Vagina (tissue), 1 donor: ENCODE data around the gene CSRNP3. TPM values are rescaled to one million over a fixed set of nuclear protein-coding genes. Genes with fewer than 3 reads are reported as not detected.

Source experiments
- total RNA-seq: library from RNA; depleted of rRNA; stranded (reverse); fragments of >200 nt; gene quantifications from one replicate; pipeline ENCODE4 v1.2.3, GENCODE V29; 2016

Gene CSRNP3
- total RNA-seq, 1 donor from 2014 or later = 2.7 TPM

Other genes with a start within 250 kb of the CSRNP3 start
- gene SCN2A, start 230.3 kb upstream of the CSRNP3 start, total RNA-seq = 1.2 TPM